HG02973 (cell line): Measurements from ENCODE around the gene PHYHD1.

ENCODE experiments used
- ATAC-seq: cut with Tn5 transposase; IDR thresholded peaks from one replicate; pipeline ENCODE4 v1.9.1; 2021; ENCODE audit warnings: moderate library complexity; ENCODE audit not compliant: unreplicated experiment

The PHYHD1 gene

GRCh38 chr9:128899566-128900322 lies 21.0 kb upstream of the PHYHD1 start:
- ATAC-seq, result no peak

GRCh38 chr9:128901379-128901778 lies 19.4 kb upstream of the PHYHD1 start:
- ATAC-seq, result no peak

- ATAC-seq, result no peak
Observed at GRCh38 chr9:128901822-128902221, 19.0 kb upstream of the PHYHD1 start.

GRCh38 chr9:128902351-128903078 lies 18.3 kb upstream of the PHYHD1 start:
- peak; percentile 90 for ATAC-seq

- ATAC-seq, result no peak
Observed at GRCh38 chr9:128903079-128903461, 17.7 kb upstream of the PHYHD1 start.

- ATAC-seq, result no peak
Observed at GRCh38 chr9:128903871-128904620, 16.7 kb upstream of the PHYHD1 start.

- no peak for ATAC-seq
Observed at GRCh38 chr9:128905964-128906363, 14.8 kb upstream of the PHYHD1 start.

GRCh38 chr9:128906741-128907140 lies 14.0 kb upstream of the PHYHD1 start:
- ATAC-seq, result no peak

GRCh38 chr9:128908372-128908771 lies 12.4 kb upstream of the PHYHD1 start:
- ATAC-seq, result no peak

GRCh38 chr9:128909859-128910258 lies 10.9 kb upstream of the PHYHD1 start:
- no peak for ATAC-seq

GRCh38 chr9:128910906-128911305 lies 9.9 kb upstream of the PHYHD1 start:
- no peak for ATAC-seq

GRCh38 chr9:128911529-128912035 lies 9.2 kb upstream of the PHYHD1 start:
- no peak for ATAC-seq

GRCh38 chr9:128912270-128912853 lies 8.4 kb upstream of the PHYHD1 start:
- ATAC-seq, result no peak

- no peak for ATAC-seq
Observed at GRCh38 chr9:128913048-128913900, 7.5 kb upstream of the PHYHD1 start.

GRCh38 chr9:128913995-128914772 lies 6.6 kb upstream of the PHYHD1 start:
- ATAC-seq, result no peak

- no peak for ATAC-seq
Observed at GRCh38 chr9:128916204-128916603, 4.6 kb upstream of the PHYHD1 start.

- ATAC-seq, result no peak
Observed at GRCh38 chr9:128916745-128917144, 4.0 kb upstream of the PHYHD1 start.

GRCh38 chr9:128917151-128917849 lies 3.5 kb upstream of the PHYHD1 start:
- ATAC-seq, result no peak

GRCh38 chr9:128918921-128919320 lies 1.9 kb upstream of the PHYHD1 start:
- no peak for ATAC-seq
